Spleen (tissue), 11 donors: ENCODE results near the gene LPP. TPM values are rescaled to one million over a fixed set of nuclear protein-coding genes. Genes with fewer than 3 reads are reported as not detected.

Source experiments
- DNase-seq: peaks from one replicate; pipeline ENCODE4 v3.0.0-alpha.2; 2020
- H3K27ac ChIP-seq, 8 donors: fragments of 200-600 bp; sonication (generic) in 7 of 8; 1 replicate in 4 of 8; 2 replicates in 4 of 8; pipeline versions ENCODE4 v1.5.0 to v1.8.0; 2016 to 2021; ENCODE audit warnings: inconsistent platforms in 4 of 8, mild to moderate bottlenecking in 4 of 8, moderate library complexity in 1 of 8
- H3K27me3 ChIP-seq, 7 donors: fragments of 200-600 bp; sonication (generic) in 6 of 7; replicated peaks in 1 of 7; 1 replicate in 4 of 7; 2 replicates in 3 of 7; pipeline versions ENCODE4 v1.5.0 to v1.8.0; 2016 to 2021; ENCODE audit warnings: inconsistent platforms in 3 of 7, mild to moderate bottlenecking in 1 of 7
- H3K36me3 ChIP-seq, 6 donors: fragments of 200-600 bp; sonication (generic) in 5 of 6; 1 replicate in 4 of 6; 2 replicates in 2 of 6; pipeline versions ENCODE4 v1.5.0 to v1.8.0; 2016 to 2021; ENCODE audit warnings: inconsistent platforms in 2 of 6
- H3K4me1 ChIP-seq, 6 donors: fragments of 200-600 bp; sonication (generic) in 5 of 6; 1 replicate in 3 of 6; 2 replicates in 3 of 6; pipeline versions ENCODE4 v1.5.0 to v1.8.0; 2016 to 2021; ENCODE audit warnings: inconsistent platforms in 3 of 6
- H3K4me3 ChIP-seq, 8 donors: fragments of 200-600 bp; sonication (generic) in 7 of 8; 1 replicate in 4 of 8; 2 replicates in 4 of 8; pipeline versions ENCODE4 v1.5.0 to v1.8.0; 2016 to 2021; ENCODE audit warnings: inconsistent platforms in 4 of 8, mild to moderate bottlenecking in 4 of 8, moderate library complexity in 2 of 8
- H3K9me3 ChIP-seq, 8 donors: fragments of 200-600 bp; sonication (generic) in 7 of 8; 1 replicate in 4 of 8; 2 replicates in 4 of 8; pipeline versions ENCODE4 v1.5.0 to v1.8.0; 2016 to 2021; ENCODE audit warnings: inconsistent platforms in 4 of 8
- CTCF ChIP-seq, 11 experiments: fragments of 200-600 bp in 7 of 11; fragments of 450-650 bp in 4 of 11; sonication (generic) in 4 of 11; IDR thresholded peaks in 8 of 11; conservative IDR thresholded peaks in 3 of 11; 1 replicate in 7 of 11; 2 replicates in 4 of 11; pipeline versions ENCODE4 v1.4.0 to v1.8.0; 2016 to 2021; ENCODE audit warnings: antibody characterized with exemption in 11 of 11, inconsistent platforms in 4 of 11, mild to moderate bottlenecking in 1 of 11
- POLR2A ChIP-seq, 3 donors: fragments of 450-650 bp; IDR thresholded peaks; one replicate each; pipeline ENCODE4 v1.5.1; 2017; ENCODE audit warnings: antibody characterized with exemption in 3 of 3, mild to moderate bottlenecking in 1 of 3
- POLR2AphosphoS5 ChIP-seq, 3 donors: sonication (generic); formaldehyde crosslinking; IDR thresholded peaks; one replicate each; pipeline ENCODE4 v1.5.1; 2017; ENCODE audit warnings: antibody characterized with exemption in 3 of 3
- WGBS, 5 donors: extraction: QIAGEN DNeasy Blood & Tissue Kit in 3 of 5; methylation state at CpG; one replicate each; pipeline versions ENCODE4 v1.1.5 to v1.1.7; 2013 to 2018; 5-methylcytosine and 5-hydroxymethylcytosine counted together
- intact Hi-C: fragments of 100-400 bp; cut with DNase I; formaldehyde crosslinking; loops from one replicate; pipeline ENCODE4 v1.15.0; 2023; ENCODE audit warnings: low total_unique reads
- polyA plus RNA-seq, 3 donors: library from polyadenylated mRNA; stranded (reverse); fragments of 200-250 nt; gene quantifications; one replicate each; pipeline ENCODE4 v1.2.1, GENCODE V29; 2013
- total RNA-seq, 7 donors: library from RNA; depleted of rRNA in 3 of 7; stranded (reverse); fragments of >200 nt in 3 of 7; fragmentation: NEBNext Ultra II Directional in 4 of 7; extraction: Animal tissue kit (Norgen Biotek cat#: 25700) in 4 of 7; gene quantifications; one replicate each; pipeline versions ENCODE4 v1.1.0 to v1.2.1, GENCODE V29; 2016 to 2021
- donor health status: healthy with polysubstance abuse.
- donor health status: DM: no; HTN: no; CAD: no; lungs with moderate emphysema.
- donor health status: DM: no; HTN: no; CAD: no.
- donor health status: Bipolar disorder and iron deficiency.
- donor health status: healthy.
- donor health status: DM: no; HTN: no; CAD: no.
- donor health status: DM: yes; HTN: yes; CAD: no.

Gene LPP
- total and polyA plus RNA-seq, 10 donors: 2.4 to 270 (median 156) TPM

- no peak overlapping the region for H3K4me3 ChIP-seq
- intact Hi-C loops: no loop called here
- 78 to 92% (median 84%) methylated on average over 3 of the region's 3 CpGs for WGBS, 5 donors
- H3K9me3 ChIP-seq: no peaks in the 10 kb centered on the region
- no peaks in the 10 kb centered on the region for H3K36me3 ChIP-seq
- no peak overlapping the region for H3K27ac ChIP-seq
- no peak for TF ChIP-seq POLR2A (IDR thresholded peaks at IDR 0.05)
- H3K27me3 ChIP-seq: no peaks in the 10 kb centered on the region
- peaks cover 0 to 4% (median 0%) of the 10 kb centered on the region in 6 donors for H3K4me1 ChIP-seq
- DNase-seq: no peak
These were observed 592.4 kb downstream of the LPP start for GRCh38 chr3:188746291-188746783.

GRCh38 chr3:188747489-188747888, 593.5 kb downstream of the LPP start:
- intact Hi-C loops: no loop called here
- peaks cover 0 to 11% (median 0%) of the 10 kb centered on the region in 6 donors for H3K4me1 ChIP-seq
- no peak overlapping the region for H3K27ac ChIP-seq
- no peaks in the 10 kb centered on the region for H3K27me3 ChIP-seq
- H3K9me3 ChIP-seq: no peaks in the 10 kb centered on the region
- H3K36me3 ChIP-seq: no peaks in the 10 kb centered on the region
- no peak overlapping the region for H3K4me3 ChIP-seq
- no peak for TF ChIP-seq POLR2AphosphoS5 (IDR thresholded peaks at IDR 0.05)
- TF ChIP-seq POLR2A (IDR thresholded peaks at IDR 0.05): no peak
- no peak for TF ChIP-seq CTCF (IDR thresholded peaks at IDR 0.05 in 8 of 11, conservative IDR thresholded peaks at IDR 0.05 in 3 of 11)
- no peak for DNase-seq
- WGBS, 5 donors: 75 to 97% (median 95%) methylated on average over 3 of the region's 3 CpGs

GRCh38 chr3:188749010-188749617, 595.2 kb downstream of the LPP start:
- intact Hi-C loops: no loop called here
- H3K9me3 ChIP-seq: no peaks in the 10 kb centered on the region
- no peaks in the 10 kb centered on the region for H3K36me3 ChIP-seq
- whole genome bisulfite sequencing, 5 donors: 70 to 81% (median 79%) methylated on average over 5 of the region's 5 CpGs
- H3K27ac ChIP-seq: no peak overlapping the region
- TF ChIP-seq POLR2AphosphoS5 (IDR thresholded peaks at IDR 0.05) (no peak), CTCF (IDR thresholded peaks at IDR 0.05 in 8 of 11, conservative IDR thresholded peaks at IDR 0.05 in 3 of 11) (peak; percentile 19 to 83 (median 59))
- no peaks in the 10 kb centered on the region for H3K27me3 ChIP-seq
- H3K4me1 ChIP-seq: peaks cover 0 to 26% (median 6%) of the 10 kb centered on the region in 6 donors
- no peak overlapping the region for H3K4me3 ChIP-seq
- DNase-seq: no peak

- Histone ChIP-seq H3K36me3 (no peaks in the 10 kb centered on the region), H3K27me3 (no peaks in the 10 kb centered on the region), H3K4me3 (no peak overlapping the region), H3K27ac (no peak overlapping the region), H3K4me1 (peaks cover 0 to 33% (median 6%) of the 10 kb centered on the region in 6 donors), H3K9me3 (no peaks in the 10 kb centered on the region)
- intact Hi-C loops: loop anchor here (10.0 kb wide), 1 partner anchor 1005 kb away; the partner anchor contains the start of gene BCL6
- no peak for DNase-seq
- WGBS, 5 donors: 87 to 98% (median 97%) methylated on average over 4 of the region's 4 CpGs
- no peak for TF ChIP-seq POLR2AphosphoS5 (IDR thresholded peaks at IDR 0.05)
- no peak for TF ChIP-seq CTCF (IDR thresholded peaks at IDR 0.05 in 8 of 11, conservative IDR thresholded peaks at IDR 0.05 in 3 of 11)
- TF ChIP-seq POLR2A (IDR thresholded peaks at IDR 0.05): no peak
These were observed 595.9 kb downstream of the LPP start for GRCh38 chr3:188749830-188750229.
